HL-60 (cell line): ENCODE measurements around the gene HEBP2.

ENCODE experiments used
- CTCF ChIP-seq: IDR thresholded peaks from one replicate; pipeline ENCODE4 v1.5.1; 2011; ENCODE audit warnings: low read length, control low read depth, inconsistent platforms; ENCODE audit not compliant: insufficient read depth
- GABPA ChIP-seq: IDR thresholded peaks from 2 replicates; pipeline ENCODE4 v1.6.1; 2012; ENCODE audit warnings: low read depth
- POLR2AphosphoS5 ChIP-seq: IDR thresholded peaks from 2 replicates; pipeline ENCODE4 v1.6.1; 2012; ENCODE audit warnings: low read depth
- REST ChIP-seq: IDR thresholded peaks from 2 replicates; pipeline ENCODE4 v1.6.1; 2012; ENCODE audit warnings: low read depth; ENCODE audit not compliant: insufficient replicate concordance
- SPI1 ChIP-seq: IDR thresholded peaks from 2 replicates; pipeline ENCODE4 v1.6.1; 2012; ENCODE audit warnings: low read depth, mild to moderate bottlenecking, borderline replicate concordance

- no peak for TF ChIP-seq POLR2AphosphoS5
- TF ChIP-seq CTCF: no peak
- TF ChIP-seq REST: no peak
- TF ChIP-seq GABPA: no peak
- no peak for TF ChIP-seq SPI1
Observed at GRCh38 chr6:138465007-138465645, 61.1 kb downstream of the HEBP2 start.
